ENCODE measurements around the gene COL8A1.

GRCh38 chr3:99710094-99710493 is 71.7 kb downstream of the COL8A1 start:
- TF ChIP-seq CTCF (IDR thresholded peaks at IDR 0.05; ENCODE audit: low read length), result no peak
- no peak for TF ChIP-seq EZH2 (optimal IDR thresholded peaks at IDR 0.05; ENCODE audit: low read depth, low read length)
